ENCODE data around the gene PID1.

- TF ChIP-seq, protein P1, sequence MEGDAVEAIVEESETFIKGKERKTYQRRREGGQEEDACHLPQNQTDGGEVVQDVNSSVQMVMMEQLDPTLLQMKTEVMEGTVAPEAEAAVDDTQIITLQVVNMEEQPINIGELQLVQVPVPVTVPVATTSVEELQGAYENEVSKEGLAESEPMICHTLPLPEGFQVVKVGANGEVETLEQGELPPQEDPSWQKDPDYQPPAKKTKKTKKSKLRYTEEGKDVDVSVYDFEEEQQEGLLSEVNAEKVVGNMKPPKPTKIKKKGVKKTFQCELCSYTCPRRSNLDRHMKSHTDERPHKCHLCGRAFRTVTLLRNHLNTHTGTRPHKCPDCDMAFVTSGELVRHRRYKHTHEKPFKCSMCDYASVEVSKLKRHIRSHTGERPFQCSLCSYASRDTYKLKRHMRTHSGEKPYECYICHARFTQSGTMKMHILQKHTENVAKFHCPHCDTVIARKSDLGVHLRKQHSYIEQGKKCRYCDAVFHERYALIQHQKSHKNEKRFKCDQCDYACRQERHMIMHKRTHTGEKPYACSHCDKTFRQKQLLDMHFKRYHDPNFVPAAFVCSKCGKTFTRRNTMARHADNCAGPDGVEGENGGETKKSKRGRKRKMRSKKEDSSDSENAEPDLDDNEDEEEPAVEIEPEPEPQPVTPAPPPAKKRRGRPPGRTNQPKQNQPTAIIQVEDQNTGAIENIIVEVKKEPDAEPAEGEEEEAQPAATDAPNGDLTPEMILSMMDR (conservative IDR thresholded peaks at IDR 0.05; ENCODE audit: low read length): no peak
- TF ChIP-seq EZH2phosphoT487 (IDR thresholded peaks at IDR 0.05; ENCODE audit: borderline replicate concordance, low read depth, low read length): no peak
These were observed 79.7 kb downstream of the PID1 start for GRCh38 chr2:229191413-229191812.

Data from OCI-LY7 (cell line).